NCI-H524 (cell line): ENCODE measurements around the gene NLGN2.

Source experiments
- DNase-seq, 2 experiments: peaks; one replicate each; lab custom pipeline; 2025; lab: John Stamatoyannopoulos, UW

NLGN2 gene

GRCh38 chr17:7414837-7415236, 7.2 kb downstream of the NLGN2 start:
- no peak for DNase-seq

- no peak for DNase-seq
Observed at GRCh38 chr17:7415784-7416183, 8.1 kb downstream of the NLGN2 start.

- DNase-seq = no peak
Observed at GRCh38 chr17:7416323-7416722, 8.7 kb downstream of the NLGN2 start.

- no peak for DNase-seq
Observed at GRCh38 chr17:7417056-7417655, 9.5 kb downstream of the NLGN2 start.

- DNase-seq = no peak
Observed at GRCh38 chr17:7418472-7419152, 11.0 kb downstream of the NLGN2 start.

- DNase-seq = no peak
Observed at GRCh38 chr17:7419819-7420610, 12.4 kb downstream of the NLGN2 start, which contains the start of gene SPEM1. SPEM1 (plus strand) TSS chr17:7420324; CDS start chr17:7420385, 61 bp downstream.

GRCh38 chr17:7421186-7421585, 13.5 kb downstream of the NLGN2 start:
- no peak for DNase-seq

- DNase-seq = no peak
Observed at GRCh38 chr17:7423679-7424078, 16.0 kb downstream of the NLGN2 start.

- DNase-seq = no peak
Observed at GRCh38 chr17:7425316-7425715, 17.7 kb downstream of the NLGN2 start, which contains the start of gene SPEM2. SPEM2 (plus strand) TSS chr17:7425616; CDS start chr17:7425689, 73 bp downstream.

GRCh38 chr17:7425756-7426155, 18.1 kb downstream of the NLGN2 start:
- DNase-seq = no peak

GRCh38 chr17:7426203-7426863, 18.7 kb downstream of the NLGN2 start:
- no peak for DNase-seq

GRCh38 chr17:7426896-7427489, 19.3 kb downstream of the NLGN2 start:
- DNase-seq = no peak

- no peak for DNase-seq
Observed at GRCh38 chr17:7427549-7427948, 19.9 kb downstream of the NLGN2 start.

- no peak for DNase-seq
Observed at GRCh38 chr17:7428557-7428956, 20.9 kb downstream of the NLGN2 start, which contains the start of gene SPEM3. SPEM3 (plus strand) TSS chr17:7428857; CDS start chr17:7428903, 46 bp downstream.

GRCh38 chr17:7429722-7430121, 22.1 kb downstream of the NLGN2 start:
- DNase-seq = no peak

- no peak for DNase-seq
Observed at GRCh38 chr17:7431231-7431630, 23.6 kb downstream of the NLGN2 start.

- DNase-seq = no peak
Observed at GRCh38 chr17:7432296-7432695, 24.7 kb downstream of the NLGN2 start.

GRCh38 chr17:7435676-7436555, 28.3 kb downstream of the NLGN2 start:
- DNase-seq = no peak

GRCh38 chr17:7436556-7437368, 29.1 kb downstream of the NLGN2 start:
- peak in 1 of 2 experiments; percentile 70 for DNase-seq

- DNase-seq = no peak
Observed at GRCh38 chr17:7437369-7437863, 29.8 kb downstream of the NLGN2 start.
